Measurements from ENCODE around the gene PKNOX2. TPM values are rescaled to one million over a fixed set of nuclear protein-coding genes. Genes with fewer than 3 reads are reported as not detected.

Gene PKNOX2
- total RNA-seq, 2 experiments from 2014 or later = not detected

GRCh38 chr11:125251214-125251545 is 86.6 kb downstream of the PKNOX2 start:
- Histone ChIP-seq H3K9me2 (ENCODE audit: insufficient read depth, low read length) (no peaks in the 10 kb centered on the region), H3K79me2 (ENCODE audit: insufficient read depth, low read depth, low read length) (no peaks in the 10 kb centered on the region), H3K4me2 (ENCODE audit: low read length) (no peak overlapping the region), H4K20me1 (ENCODE audit: insufficient read depth, low read length) (no peaks in the 10 kb centered on the region), H3K9me3 (ENCODE audit: low read length) (no peaks in the 10 kb centered on the region), H2AFZ (ENCODE audit: low read length) (no peak overlapping the region), H3K4me1 (ENCODE audit: insufficient read depth, low read length, poor library complexity, severe bottlenecking) (no peaks in the 10 kb centered on the region), H3K36me3 (ENCODE audit: insufficient read depth, low read length) (no peaks in the 10 kb centered on the region), H3K27ac (ENCODE audit: low read depth, low read length, poor library complexity, severe bottlenecking) (no peak overlapping the region), H3K4me3 (ENCODE audit: low read depth, low read length, poor library complexity, severe bottlenecking) (no peak overlapping the region)
- no TSS peak for BruUV-seq (replicated peaks)
- ChIA-PET CTCF (ENCODE audit: unreplicated experiment) (no interaction called here), POLR2A (interaction anchor here (0.6 to 0.8 kb wide), 4 partner anchors 13 to 335 kb away, joined by 3 to 5 read pairs (median 4); no protein-coding TSS in a partner anchor)
- TF ChIP-seq EZH2phosphoT487 (IDR thresholded peaks at IDR 0.05; ENCODE audit: borderline replicate concordance, low read depth, low read length) = no peak
- intact Hi-C loops (cut with micrococcal nuclease; ENCODE audit: unreplicated experiment) = no loop called here
- no peak for DNase-seq (ENCODE audit: low spot score)

- no peaks in the 10 kb centered on the region for H3K9me3 ChIP-seq (ENCODE audit: low read length)
- no TSS peak for BruUV-seq (replicated peaks)
- H3K36me3 ChIP-seq (ENCODE audit: insufficient read depth, low read length) = no peaks in the 10 kb centered on the region
- H2AFZ ChIP-seq (ENCODE audit: low read length) = no peak overlapping the region
- H3K27ac ChIP-seq (ENCODE audit: low read depth, low read length, poor library complexity, severe bottlenecking) = no peak overlapping the region
- H3K4me1 ChIP-seq (ENCODE audit: insufficient read depth, low read length, poor library complexity, severe bottlenecking) = no peaks in the 10 kb centered on the region
- DNase-seq (ENCODE audit: low spot score) = no peak
- TF ChIP-seq CTCF (conservative IDR thresholded peaks at IDR 0.05; ENCODE audit: low read length) = no peak
- no peak for TF ChIP-seq EZH2phosphoT487 (IDR thresholded peaks at IDR 0.05; ENCODE audit: borderline replicate concordance, low read depth, low read length)
- POLR2A ChIA-PET = interaction anchor here (0.8 kb wide), 1 partner anchor 336 kb away, joined by 3 read pairs; no protein-coding TSS in a partner anchor
- no peaks in the 10 kb centered on the region for H4K20me1 ChIP-seq (ENCODE audit: insufficient read depth, low read length)
- no peaks in the 10 kb centered on the region for H3K79me2 ChIP-seq (ENCODE audit: insufficient read depth, low read depth, low read length)
- no peak overlapping the region for H3K4me2 ChIP-seq (ENCODE audit: low read length)
- intact Hi-C loops (cut with micrococcal nuclease; ENCODE audit: unreplicated experiment) = no loop called here
- H3K9me2 ChIP-seq (ENCODE audit: insufficient read depth, low read length) = no peaks in the 10 kb centered on the region
- no peak overlapping the region for H3K4me3 ChIP-seq (ENCODE audit: low read depth, low read length, poor library complexity, severe bottlenecking)
- CTCF ChIA-PET (ENCODE audit: unreplicated experiment) = no interaction called here
Observed at GRCh38 chr11:125251956-125252355, 87.4 kb downstream of the PKNOX2 start.

- Histone ChIP-seq H3K4me1 (ENCODE audit: insufficient read depth, low read length, poor library complexity, severe bottlenecking) (no peaks in the 10 kb centered on the region), H3K9me2 (ENCODE audit: insufficient read depth, low read length) (no peaks in the 10 kb centered on the region), H3K79me2 (ENCODE audit: insufficient read depth, low read depth, low read length) (no peaks in the 10 kb centered on the region), H3K36me3 (ENCODE audit: insufficient read depth, low read length) (no peaks in the 10 kb centered on the region), H3K27ac (ENCODE audit: low read depth, low read length, poor library complexity, severe bottlenecking) (no peak overlapping the region), H2AFZ (ENCODE audit: low read length) (no peak overlapping the region), H3K4me2 (ENCODE audit: low read length) (no peak overlapping the region), H4K20me1 (ENCODE audit: insufficient read depth, low read length) (no peaks in the 10 kb centered on the region), H3K9me3 (ENCODE audit: low read length) (no peaks in the 10 kb centered on the region), H3K4me3 (ENCODE audit: low read depth, low read length, poor library complexity, severe bottlenecking) (no peak overlapping the region)
- no peak for TF ChIP-seq EZH2phosphoT487 (IDR thresholded peaks at IDR 0.05; ENCODE audit: borderline replicate concordance, low read depth, low read length)
- no peak for TF ChIP-seq CTCF (conservative IDR thresholded peaks at IDR 0.05; ENCODE audit: low read length)
- DNase-seq (ENCODE audit: low spot score) = no peak
- ChIA-PET POLR2A (no interaction called here), CTCF (ENCODE audit: unreplicated experiment) (no interaction called here)
- intact Hi-C loops (cut with micrococcal nuclease; ENCODE audit: unreplicated experiment) = no loop called here
- no TSS peak for BruUV-seq (replicated peaks)
Observed at GRCh38 chr11:125253289-125253688, 88.7 kb downstream of the PKNOX2 start.

All from OCI-LY7 (cell line).